ENCODE results near the gene IGHMBP2.

GRCh38 chr11:68934666-68935065 lies 31.0 kb downstream of the IGHMBP2 start:
- TF ChIP-seq CTCF (conservative IDR thresholded peaks at IDR 0.05; ENCODE audit: low read depth in 2 of 2) (no peak), POLR2AphosphoS5 (IDR thresholded peaks at IDR 0.05; ENCODE audit: low read depth) (no peak), CREB1 (CRISPR knock-in tag; IDR thresholded peaks at IDR 0.05; ENCODE audit: low read depth) (no peak), EZH2 (IDR thresholded peaks at IDR 0.05; ENCODE audit: low read depth, unreplicated experiment) (no peak), ZNF462 (CRISPR knock-in tag; IDR thresholded peaks at IDR 0.05) (no peak), ZNF331 (CRISPR knock-in tag; IDR thresholded peaks at IDR 0.05; ENCODE audit: low read depth) (no peak), REST (IDR thresholded peaks at IDR 0.05; ENCODE audit: unreplicated experiment) (no peak), JUNB (IDR thresholded peaks at IDR 0.05; ENCODE audit: unreplicated experiment) (no peak)
